Fibroblast of mammary gland (primary cell): ENCODE data around the gene RAB20.
A peak's percentile ranks its signal among the peaks of the same experiment; 100 is the strongest.
"Not testable (repeated sequence)": the region's sequence is repeated elsewhere in the genome, so short reads cannot be mapped to it uniquely, and the experiment has no call there.

ENCODE experiments used
- DNase-seq: peaks from one replicate; pipeline ENCODE4 v3.0.0-alpha.2; 2010; ENCODE audit warnings: low read depth
- H3K4me3 ChIP-seq: 2 replicates; pipeline ENCODE4 v1.5.1; 2011; ENCODE audit warnings: low read depth, mild to moderate bottlenecking, low read length, moderate library complexity; ENCODE audit not compliant: control insufficient read depth
- CTCF ChIP-seq: conservative IDR thresholded peaks from 2 replicates; pipeline ENCODE4 v1.5.1; 2011; ENCODE audit warnings: low read depth, low read length, inconsistent platforms; ENCODE audit not compliant: control insufficient read depth, insufficient read depth

Gene RAB20

GRCh38 chr13:110490009-110490770, 71.3 kb downstream of the RAB20 start:
- no peak overlapping the region for H3K4me3 ChIP-seq

GRCh38 chr13:110486880-110487279, 74.6 kb downstream of the RAB20 start:
- DNase-seq, H3K4me3 ChIP-seq: not testable (repeated sequence)

More at GRCh38 chr13:110490009-110490770, 71.3 kb downstream of the RAB20 start:
- no peak for DNase-seq
- no peak for TF ChIP-seq CTCF

GRCh38 chr13:110486061-110486715, 75.3 kb downstream of the RAB20 start:
- TF ChIP-seq CTCF: no peak
- H3K4me3 ChIP-seq: no peak overlapping the region
- no peak for DNase-seq

GRCh38 chr13:110485604-110486003, 75.9 kb downstream of the RAB20 start:
- TF ChIP-seq CTCF: no peak
- no peak overlapping the region for H3K4me3 ChIP-seq
- DNase-seq: no peak

GRCh38 chr13:110484290-110485048, 77.1 kb downstream of the RAB20 start:
- H3K4me3 ChIP-seq: no peak overlapping the region
- TF ChIP-seq CTCF: no peak
- no peak for DNase-seq

- H3K4me3 ChIP-seq: no peak overlapping the region
- TF ChIP-seq CTCF: no peak
- DNase-seq: peak; percentile 35
Measured at GRCh38 chr13:110483386-110483968, 78.0 kb downstream of the RAB20 start.

- no peak for DNase-seq
- no peak for TF ChIP-seq CTCF
- H3K4me3 ChIP-seq: no peak overlapping the region
Measured at GRCh38 chr13:110480161-110480560, 81.4 kb downstream of the RAB20 start.
